ENCODE data around the gene DDX19B. TPM values are rescaled to one million over a fixed set of nuclear protein-coding genes. Genes with fewer than 3 reads are reported as not detected.

DDX19B gene
- total RNA-seq, result 22.3 TPM

DNA sequence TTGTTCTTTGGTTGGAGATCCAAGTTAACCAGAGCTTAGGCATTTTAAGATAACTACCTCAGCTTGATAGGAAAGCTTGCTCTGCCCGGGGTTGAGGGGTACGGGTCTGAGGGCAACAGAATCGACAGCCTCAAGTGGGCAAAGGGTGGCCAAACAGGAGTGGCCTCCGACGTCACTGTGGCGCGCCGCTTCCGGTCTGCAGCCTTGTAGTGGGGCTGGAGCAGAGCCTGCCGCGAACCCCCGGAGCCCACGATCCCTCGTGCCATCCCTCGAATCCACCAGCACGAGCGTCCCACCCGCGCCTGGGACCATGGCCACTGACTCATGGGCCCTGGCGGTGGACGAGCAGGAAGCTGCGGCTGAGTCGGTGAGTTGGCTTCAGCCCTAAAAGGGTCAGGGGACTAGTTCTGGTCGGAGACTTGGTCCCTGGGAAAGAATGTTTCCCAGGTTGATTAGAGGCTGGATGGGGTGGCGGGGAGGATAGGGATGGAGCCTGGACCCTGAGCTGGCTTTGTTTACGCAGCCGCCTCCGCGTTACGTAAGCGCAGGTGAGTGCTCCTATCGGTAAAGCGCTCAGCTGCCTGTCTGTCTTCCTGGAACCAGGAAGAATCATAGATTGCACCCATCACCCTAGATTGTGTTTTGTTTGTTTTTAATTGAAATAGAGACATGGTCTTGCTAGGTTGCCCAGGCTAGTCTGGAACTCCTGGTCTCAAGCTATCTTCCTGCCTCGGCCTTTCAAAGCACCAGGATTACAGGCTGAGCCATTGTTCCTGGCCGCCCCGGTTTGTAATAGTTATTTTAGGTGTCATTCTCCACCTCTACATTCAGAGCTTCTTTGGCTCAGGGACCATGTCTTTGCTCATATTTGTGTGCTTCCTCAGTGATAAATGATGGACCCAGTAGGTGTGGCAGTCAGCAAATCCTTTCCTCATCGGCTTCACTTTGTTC lies at the start of gene DDX19B:
TSS of gene DDX19B (plus strand) at position 199 of the 951 bp plus-strand sequence. CDS start at position 311, 112 bp downstream.

DNA sequence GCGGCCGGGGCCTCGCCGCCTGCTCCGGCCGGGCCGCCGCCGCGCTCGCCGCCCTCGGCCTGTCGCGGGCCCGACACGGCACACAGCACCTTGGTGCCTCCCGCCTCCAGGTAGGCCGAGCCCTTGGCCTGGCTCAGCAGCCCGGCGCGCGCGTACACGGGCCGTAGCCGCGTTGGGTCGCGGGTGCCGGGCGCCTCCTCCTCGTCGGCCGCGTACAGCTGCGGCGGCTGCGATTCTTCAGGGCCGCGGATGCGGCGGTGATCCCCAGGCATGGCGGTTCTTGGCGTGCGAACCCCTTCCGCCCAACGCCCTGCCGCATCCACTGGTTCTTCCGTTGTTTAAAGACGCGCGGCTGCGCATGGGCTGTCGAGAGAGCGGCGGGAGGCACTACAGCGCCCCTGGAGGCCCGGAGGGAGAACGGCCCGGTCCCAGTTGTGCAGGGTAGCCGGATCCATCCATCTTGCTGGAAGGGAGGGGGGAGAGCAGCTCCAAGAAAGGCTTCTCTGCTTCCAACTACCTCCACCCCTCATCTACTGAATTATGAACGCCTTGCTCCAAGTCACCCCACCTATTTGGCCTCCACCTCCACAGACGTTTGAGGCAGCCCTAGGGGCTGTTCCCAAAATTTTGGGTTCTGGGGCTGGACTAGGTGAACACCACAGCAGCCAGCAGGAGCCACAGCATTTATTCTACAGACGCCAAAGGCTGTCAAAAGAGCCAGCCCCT lies 47.2 kb upstream of the DDX19B start, which contains the start of gene EXOSC6:
TSS of gene EXOSC6 (minus strand) at position 312 of the 726 bp plus-strand sequence. CDS start at position 272, 40 bp downstream.

DNA sequence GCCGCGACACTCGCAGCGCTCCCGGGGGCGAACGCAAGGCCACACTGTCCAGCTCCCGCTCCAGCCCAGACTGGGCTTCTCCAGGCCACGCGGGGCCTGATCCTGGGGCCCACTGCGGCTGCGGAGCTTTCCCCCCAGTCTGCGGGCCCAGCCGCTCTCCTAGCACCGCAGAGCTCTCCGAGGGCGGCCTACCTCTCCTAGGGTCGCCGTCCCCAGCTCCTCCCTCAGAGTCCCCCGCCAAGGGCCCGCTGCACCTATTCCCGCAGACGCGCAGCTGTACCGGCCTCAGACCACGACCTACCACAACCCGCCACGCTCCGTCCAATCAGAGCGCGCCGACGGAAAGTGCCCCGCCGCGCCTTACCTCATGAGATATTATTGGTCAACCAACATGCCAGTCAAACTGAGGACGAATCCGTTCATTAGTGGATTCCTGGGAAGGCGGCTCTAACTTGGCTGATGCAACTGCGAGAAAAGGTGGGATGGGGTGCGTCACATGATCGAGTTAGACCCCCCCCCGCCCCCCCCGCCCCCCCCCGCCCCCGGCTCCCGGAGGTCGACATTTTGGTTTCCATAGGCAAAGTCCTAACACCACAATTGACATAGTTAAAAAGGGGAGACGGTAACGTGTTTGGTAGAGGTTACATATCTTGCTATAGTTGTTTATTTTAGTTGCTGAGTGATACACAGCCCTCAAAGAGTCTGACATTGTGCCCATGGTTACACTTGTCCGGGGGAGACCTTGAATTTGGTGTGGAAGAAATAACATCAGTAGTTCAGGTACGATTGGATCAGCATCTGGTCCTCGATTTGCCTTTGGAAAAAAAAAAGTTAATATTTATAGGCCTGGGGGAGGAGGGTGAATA lies 9.5 kb upstream of the DDX19B start, which contains the start of gene AARS1:
TSS of gene AARS1 (minus strand) at position 278 of the 866 bp plus-strand sequence. CDS start 6,743 bp downstream, outside the sequence.

Small RNAs within 50 kb of the gene (small RNA-seq; reads per million reads assigned to genes)
- gene RN7SL279P (ENCODE audit: low replicate concordance), result not detected

Other genes with a start within 250 kb of the DDX19B start
- 36.6 TPM for gene PDPR, start 184.9 kb upstream of the DDX19B start, total RNA-seq
- 32.6 TPM for gene CLEC18C, start 125.4 kb upstream of the DDX19B start, total RNA-seq
- 28.8 TPM for gene EXOSC6, start 47.2 kb upstream of the DDX19B start, total RNA-seq
- gene AARS1, start 9.7 kb upstream of the DDX19B start, total RNA-seq, result 77.0 TPM
- 38.1 TPM for gene DDX19A, start 47.7 kb downstream of the DDX19B start, total RNA-seq
- gene ST3GAL2, start 139.9 kb downstream of the DDX19B start, total RNA-seq, result 43.6 TPM
- 19.1 TPM for gene FCSK, start 155.4 kb downstream of the DDX19B start, total RNA-seq
- gene COG4, start 224.4 kb downstream of the DDX19B start, total RNA-seq, result 36.8 TPM
- gene SF3B3, start 224.6 kb downstream of the DDX19B start, total RNA-seq, result 192 TPM

Data from metanephros (tissue), 2 donors.